Heart left ventricle (tissue), 16 donors: ENCODE results near the gene DTX4. TPM values are rescaled to one million over a fixed set of nuclear protein-coding genes. Genes with fewer than 3 reads are reported as not detected.

ENCODE experiments used
- ATAC-seq, 4 donors: fragments of 200-7000 bp; cut with Tn5 transposase; one replicate each; pipeline ENCODE4 v1.9.1; 2020 to 2022; ENCODE audit warnings: moderate library complexity in 4 of 4, mild to moderate bottlenecking in 3 of 4, moderate number of reproducible peaks in 1 of 4
- DNase-seq, 5 donors: peaks; one replicate each; pipeline ENCODE4 v3.0.0-alpha.2; 2020
- H3K27ac ChIP-seq, 12 donors: fragments of 200-600 bp; sonication (generic) in 4 of 12; one replicate each; pipeline versions ENCODE4 v1.5.0 to v1.8.0; 2016 to 2022; ENCODE audit warnings: mild to moderate bottlenecking in 2 of 12
- H3K27me3 ChIP-seq, 9 donors: fragments of 200-600 bp; sonication (generic) in 2 of 9; one replicate each; pipeline versions ENCODE4 v1.5.1 to v1.8.0; 2016 to 2022; ENCODE audit warnings: mild to moderate bottlenecking in 3 of 9
- H3K36me3 ChIP-seq, 9 donors: fragments of 200-600 bp; sonication (generic) in 2 of 9; one replicate each; pipeline versions ENCODE4 v1.5.0 to v1.8.0; 2018 to 2022; ENCODE audit warnings: mild to moderate bottlenecking in 2 of 9
- H3K4me1 ChIP-seq, 12 donors: fragments of 200-600 bp; sonication (generic) in 4 of 12; one replicate each; pipeline versions ENCODE4 v1.5.0 to v1.8.0; 2016 to 2022; ENCODE audit warnings: mild to moderate bottlenecking in 3 of 12
- H3K4me3 ChIP-seq, 12 donors: fragments of 200-600 bp; sonication (generic) in 4 of 12; one replicate each; pipeline versions ENCODE4 v1.5.0 to v1.8.0; 2017 to 2022; ENCODE audit warnings: mild to moderate bottlenecking in 9 of 12, moderate library complexity in 4 of 12
- H3K9me3 ChIP-seq, 12 donors: fragments of 200-600 bp; sonication (generic) in 4 of 12; one replicate each; pipeline versions ENCODE4 v1.5.0 to v1.8.0; 2016 to 2022; ENCODE audit warnings: mild to moderate bottlenecking in 1 of 12
- CTCF ChIP-seq, 12 donors: fragments of 200-600 bp; sonication (generic) in 4 of 12; IDR thresholded peaks; one replicate each; pipeline versions ENCODE4 v1.5.0 to v1.8.0; 2018 to 2022; ENCODE audit warnings: antibody characterized with exemption in 12 of 12, mild to moderate bottlenecking in 5 of 12
- POLR2A ChIP-seq, 2 donors: fragments of 450-650 bp; IDR thresholded peaks; one replicate each; pipeline ENCODE4 v1.6.1; 2017; ENCODE audit warnings: antibody characterized with exemption in 2 of 2, mild to moderate bottlenecking in 2 of 2, moderate library complexity in 2 of 2
- WGBS, 4 donors: extraction: QIAGEN DNeasy Blood & Tissue Kit in 2 of 4; methylation state at CpG; one replicate each; pipeline versions ENCODE4 v1.1.5 to v1.1.7; 2013 to 2018; 5-methylcytosine and 5-hydroxymethylcytosine counted together
- intact Hi-C, 10 donors: fragments of 100-400 bp; cut with DNase I; formaldehyde crosslinking; loops; one replicate each; pipeline versions ENCODE4 v1.11.1 to v1.14.2; 2022
- polyA plus RNA-seq, 2 donors: library from polyadenylated mRNA; stranded (reverse); fragments of 200-250 nt; gene quantifications; one replicate each; pipeline ENCODE4 v1.2.3, GENCODE V29; 2013
- total RNA-seq, 9 donors: library from RNA; depleted of rRNA in 2 of 9; stranded (reverse); fragments of >200 nt in 2 of 9; fragmentation: NEBNext Ultra II Directional in 3 of 9; extraction: Animal tissue kit (Norgen Biotek cat#: 25700) in 3 of 9; gene quantifications; one replicate each; pipeline versions ENCODE4 v1.1.0 to v1.2.4, GENCODE V29; 2016 to 2023
- donor health status: ischemic (EF 13 %, LVEDD 7.1; RV severe dilation, severe dysfunction).
- donor health status: healthy with polysubstance abuse.
- donor health status: DM: no; HTN: yes; CAD: no.
- donor health status: DM: no; HTN: no; CAD: no.
- donor health status: ischemic (EF 25% LVEDD 6.9; RV normal size, moderate dysfunction).
- donor health status: ischemic (EF 25% LVEDD 5.7; RV mildly dilated, moderate dysfunction).
- donor health status: healthy.
- donor health status: DM: yes; HTN: yes; CAD: no.
- donor health status: ischemic (EF 35%, LVEDD 5.7; RV mildly dilated, moderate dysfunction).
- donor health status: nonischemic (EF 11% LVEDD 7.7; RV severe dilation, severe dysfunction).
- donor health status: DM: yes; HTN: yes; CAD: no.
- donor health status: PGD.
- donor health status: ischemic (EF 29% LVEDD 5.4; RV normal size, mild dysfunction).
- donor health status: nonischemic (EF 23%, LVEDD 6.1; RV moderate dilation, normal function).

The DTX4 gene
- total and polyA plus RNA-seq, 11 donors, result 0.74 to 6.8 (median 1.8) TPM

GRCh38 chr11:59157433-59157832 is 14.5 kb upstream of the DTX4 start:
- Histone ChIP-seq H3K27ac (no peak overlapping the region), H3K9me3 (no peaks in the 10 kb centered on the region), H3K27me3 (peaks cover 0 to 10% (median 0%) of the 10 kb centered on the region in 9 donors), H3K4me3 (no peak overlapping the region), H3K36me3 (peaks cover 0 to 9% (median 0%) of the 10 kb centered on the region in 9 donors), H3K4me1 (peaks cover 0 to 4% (median 0%) of the 10 kb centered on the region in 12 donors)
- TF ChIP-seq POLR2A (IDR thresholded peaks at IDR 0.05) (no peak), CTCF (IDR thresholded peaks at IDR 0.05) (no peak)
- intact Hi-C loops, result loop anchor here in 7 of 10 donors (5.0 to 10.0 kb wide), 6 partner anchors 55 to 503 kb away; no protein-coding TSS in a partner anchor
- DNase-seq (no peak), ATAC-seq (no peak)
- 64 to 71% (median 69%) methylated on average over 3 of the region's 3 CpGs for WGBS, 4 donors

GRCh38 chr11:59158206-59159068 is 13.5 kb upstream of the DTX4 start:
- Histone ChIP-seq H3K27me3 (peaks cover 0 to 11% (median 0%) of the 10 kb centered on the region in 9 donors), H3K9me3 (no peaks in the 10 kb centered on the region), H3K36me3 (no peaks in the 10 kb centered on the region), H3K4me3 (no peak overlapping the region), H3K27ac (no peak overlapping the region), H3K4me1 (peaks cover 0 to 4% (median 0%) of the 10 kb centered on the region in 12 donors)
- DNase-seq (peak in 3 of 5 donors; percentile 25 to 49 (median 36)), ATAC-seq (peak; percentile 52 to 86 (median 84))
- WGBS, 4 donors, result 32 to 43% (median 36%) methylated on average over 8 of the region's 8 CpGs
- intact Hi-C loops, result loop anchor here in 7 of 10 donors (5.0 to 10.0 kb wide), 6 partner anchors 56 to 504 kb away; no protein-coding TSS in a partner anchor
- TF ChIP-seq POLR2A (IDR thresholded peaks at IDR 0.05) (no peak), CTCF (IDR thresholded peaks at IDR 0.05) (peak; percentile 73 to 88 (median 80))

- H3K4me3 ChIP-seq, result no peak overlapping the region
- DNase-seq, result no peak
- no peaks in the 10 kb centered on the region for H3K9me3 ChIP-seq
- 56 to 85% (median 70%) methylated on average over 3 of the region's 3 CpGs for WGBS, 4 donors
- TF ChIP-seq POLR2A (IDR thresholded peaks at IDR 0.05) (no peak), CTCF (IDR thresholded peaks at IDR 0.05) (no peak)
- H3K4me1 ChIP-seq, result no peaks in the 10 kb centered on the region
- intact Hi-C loops, result no loop called here
- no peak for ATAC-seq
- peaks cover 0 to 31% (median 0%) of the 10 kb centered on the region in 9 donors for H3K27me3 ChIP-seq
- H3K27ac ChIP-seq, result no peak overlapping the region
- H3K36me3 ChIP-seq, result no peaks in the 10 kb centered on the region
Observed at GRCh38 chr11:59164028-59164427, 7.9 kb upstream of the DTX4 start.
